Aorta (tissue), 5 donors: Measurements from ENCODE around the gene HPGDS. TPM values are rescaled to one million over a fixed set of nuclear protein-coding genes. Genes with fewer than 3 reads are reported as not detected.

Experiments
- ATAC-seq: fragments of 200-7000 bp; cut with Tn5 transposase; one replicate; pipeline ENCODE4 v1.9.1; 2022; ENCODE audit warnings: moderate library complexity; ENCODE audit not compliant: low FRiP score
- DNase-seq, 2 donors: peaks; one replicate each; pipeline ENCODE4 v3.0.0-alpha.2; 2020
- H3K27ac ChIP-seq, 2 donors: one replicate each; pipeline ENCODE4 v1.5.1; 2013; ENCODE audit warnings: low read length in 2 of 2, mild to moderate bottlenecking in 2 of 2, moderate library complexity in 2 of 2, control low read depth in 1 of 2, inconsistent platforms in 1 of 2, low read depth in 1 of 2
- H3K27me3 ChIP-seq, 2 donors: one replicate each; pipeline ENCODE4 v1.6.1; 2013; ENCODE audit warnings: control low read depth in 1 of 2, low read length in 1 of 2, mild to moderate bottlenecking in 1 of 2, moderate library complexity in 1 of 2; ENCODE audit not compliant: insufficient read depth in 2 of 2, control insufficient read depth in 1 of 2
- H3K36me3 ChIP-seq, 2 donors: one replicate each; pipeline ENCODE4 v1.6.1; 2013; ENCODE audit warnings: control low read depth in 1 of 2, low read length in 1 of 2, mild to moderate bottlenecking in 1 of 2; ENCODE audit not compliant: insufficient read depth in 2 of 2, control insufficient read depth in 1 of 2
- H3K4me1 ChIP-seq, 2 donors: one replicate each; pipeline ENCODE4 v1.6.1; 2013; ENCODE audit warnings: low read length in 2 of 2, control low read depth in 1 of 2, mild to moderate bottlenecking in 1 of 2, moderate library complexity in 1 of 2; ENCODE audit not compliant: insufficient read depth in 2 of 2, control insufficient read depth in 1 of 2
- H3K4me3 ChIP-seq, 2 donors: one replicate each; pipeline ENCODE4 v1.5.1; 2013; ENCODE audit warnings: low read length in 2 of 2, control low read depth in 1 of 2, mild to moderate bottlenecking in 1 of 2
- H3K9me3 ChIP-seq: one replicate; pipeline ENCODE4 v1.6.1; 2013; ENCODE audit warnings: mild to moderate bottlenecking, low read length; ENCODE audit not compliant: control insufficient read depth
- WGBS, 2 donors: extraction: QIAGEN DNeasy Blood & Tissue Kit; methylation state at CpG; one replicate each; pipeline ENCODE4 v1.1.7; 2013; 5-methylcytosine and 5-hydroxymethylcytosine counted together
- intact Hi-C, 2 donors: fragments of 100-400 bp; cut with DNase I; formaldehyde crosslinking; loops; one replicate each; pipeline versions ENCODE4 v1.14.2 to v1.15.0; 2022
- polyA plus RNA-seq, 2 donors: library from polyadenylated mRNA; stranded (reverse); fragments of 200-250 nt; gene quantifications; one replicate each; pipeline ENCODE4 v1.2.3, GENCODE V29; 2013
- total RNA-seq, 2 donors: library from RNA; stranded (reverse); fragmentation: NEBNext Ultra II Directional; extraction: Animal tissue kit (Norgen Biotek cat#: 25700); gene quantifications; one replicate each; pipeline ENCODE4 v1.2.1, GENCODE V29; 2021
- donor health status: healthy with polysubstance abuse.
- donor health status: Bipolar disorder and iron deficiency.
- donor health status: DM: no; HTN: no; CAD: no.
- donor health status: DM: no; HTN: no; CAD: no.
- donor health status: DM: yes; HTN: yes; CAD: no.

Gene HPGDS
- total and polyA plus RNA-seq, 4 donors, result 0.26 to 11.3 (median 4.5) TPM

DNA sequence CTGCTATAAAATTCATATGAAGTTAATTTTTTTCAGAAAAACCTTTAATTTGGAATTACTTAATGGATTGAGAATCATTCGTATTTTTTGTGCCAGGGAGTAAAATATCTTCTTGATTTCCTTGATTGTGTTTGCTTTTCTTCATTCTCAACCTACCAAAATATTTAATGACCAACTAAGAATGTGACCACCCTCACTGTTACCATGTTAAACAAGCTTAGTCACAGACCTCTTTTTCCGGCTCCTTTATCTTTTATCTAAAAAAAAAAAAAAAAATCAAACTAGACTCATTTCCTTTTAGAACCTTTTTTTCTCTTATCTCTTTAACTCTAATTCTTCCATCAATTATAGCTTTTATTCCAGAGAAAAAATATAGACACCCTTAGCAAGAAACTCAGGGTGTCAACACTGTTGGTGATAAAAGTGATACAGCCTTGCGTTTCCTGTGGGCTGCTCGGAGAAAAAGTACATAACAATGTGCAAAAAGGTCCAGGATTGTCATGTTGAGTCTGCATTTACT lies 20.6 kb upstream of the HPGDS start:
- no peaks in the 10 kb centered on the region for H3K36me3 ChIP-seq
- no peak for DNase-seq
- H3K9me3 ChIP-seq, result peaks cover 2% of the 10 kb centered on the region
- H3K4me1 ChIP-seq, result no peaks in the 10 kb centered on the region
- intact Hi-C loops, result no loop called here
- H3K27ac ChIP-seq, result no peak overlapping the region
- H3K4me3 ChIP-seq, result no peak overlapping the region
- ATAC-seq, result no peak
- 65 to 69% methylated on average over 4 of the region's 4 CpGs for WGBS, 2 donors
- no peaks in the 10 kb centered on the region for H3K27me3 ChIP-seq

DNA sequence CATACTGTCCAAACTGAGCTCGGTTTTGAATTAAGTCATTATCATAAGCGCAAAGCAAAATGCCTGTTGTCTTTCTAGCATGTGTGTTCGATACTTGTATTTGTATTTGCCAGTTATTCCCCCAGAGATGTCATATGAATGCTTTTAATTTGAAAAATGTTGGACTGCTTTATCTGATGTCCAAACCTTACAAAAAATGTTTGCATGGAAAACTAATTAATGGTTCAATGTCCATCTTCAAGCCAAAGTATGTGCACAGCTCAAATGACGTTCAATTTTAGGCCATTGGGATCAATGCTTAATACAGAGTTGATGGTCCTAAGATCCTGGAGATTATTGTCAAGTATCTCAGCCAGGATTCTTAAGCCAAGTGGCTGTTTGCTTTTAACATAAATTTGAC lies 17.2 kb upstream of the HPGDS start:
- intact Hi-C loops, result no loop called here
- no peaks in the 10 kb centered on the region for H3K27me3 ChIP-seq
- DNase-seq (no peak), ATAC-seq (no peak)
- 72% methylated on average over 4 of the region's 4 CpGs for WGBS, 2 donors
- H3K36me3 ChIP-seq, result no peaks in the 10 kb centered on the region
- no peak overlapping the region for H3K4me3 ChIP-seq
- H3K27ac ChIP-seq, result no peak overlapping the region
- H3K9me3 ChIP-seq, result no peaks in the 10 kb centered on the region
- H3K4me1 ChIP-seq, result no peaks in the 10 kb centered on the region

DNA sequence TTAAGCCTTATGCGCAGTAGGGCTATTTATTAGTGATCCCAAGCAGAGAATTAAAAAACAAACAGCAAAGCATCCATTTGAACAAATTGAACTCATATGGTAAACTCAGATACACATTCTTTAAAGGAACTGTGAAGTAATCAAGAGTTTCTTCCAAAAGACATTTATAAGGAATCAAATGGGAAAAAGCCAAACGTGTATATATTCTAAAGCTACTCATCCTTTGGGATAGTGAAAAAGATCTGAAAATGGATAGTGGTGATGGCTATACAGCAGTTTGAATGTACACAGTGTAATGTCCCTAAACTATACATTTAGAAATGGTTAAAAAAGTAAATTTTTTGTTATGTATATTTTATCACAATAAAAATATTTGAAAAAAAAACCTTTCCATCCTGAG lies 16.6 kb upstream of the HPGDS start:
- no peaks in the 10 kb centered on the region for H3K4me1 ChIP-seq
- no peak overlapping the region for H3K4me3 ChIP-seq
- no peaks in the 10 kb centered on the region for H3K27me3 ChIP-seq
- intact Hi-C loops, result no loop called here
- no peak overlapping the region for H3K27ac ChIP-seq
- no peaks in the 10 kb centered on the region for H3K36me3 ChIP-seq
- WGBS, 2 donors, result 76 to 85% methylated on average over 2 of the region's 2 CpGs
- ATAC-seq (no peak), DNase-seq (no peak)
- no peaks in the 10 kb centered on the region for H3K9me3 ChIP-seq

DNA sequence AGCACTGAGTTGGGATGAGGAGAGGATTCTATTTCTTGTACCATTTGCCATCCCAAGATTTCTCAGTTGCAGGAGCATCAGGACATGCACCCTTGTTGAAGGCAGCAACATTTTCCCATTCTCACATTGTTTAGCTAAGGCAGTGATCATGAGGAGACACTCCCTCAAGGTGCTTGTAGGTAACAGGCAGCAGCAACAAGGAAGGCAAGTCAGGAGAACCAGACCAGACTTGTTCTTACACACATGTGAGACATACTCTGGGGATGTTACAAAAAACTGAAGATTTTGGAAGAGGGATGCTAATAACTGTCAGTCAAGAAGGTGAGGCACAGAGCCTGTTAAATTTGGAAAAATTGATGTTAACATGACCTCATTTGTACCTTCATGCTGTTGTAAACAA lies 15.5 kb upstream of the HPGDS start:
- H3K27ac ChIP-seq, result no peak overlapping the region
- H3K9me3 ChIP-seq, result no peaks in the 10 kb centered on the region
- H3K4me1 ChIP-seq, result peaks cover 0 to 1% of the 10 kb centered on the region in 2 donors
- H3K36me3 ChIP-seq, result no peaks in the 10 kb centered on the region
- intact Hi-C loops, result no loop called here
- no peaks in the 10 kb centered on the region for H3K27me3 ChIP-seq
- DNase-seq (no peak), ATAC-seq (no peak)
- no peak overlapping the region for H3K4me3 ChIP-seq

DNA sequence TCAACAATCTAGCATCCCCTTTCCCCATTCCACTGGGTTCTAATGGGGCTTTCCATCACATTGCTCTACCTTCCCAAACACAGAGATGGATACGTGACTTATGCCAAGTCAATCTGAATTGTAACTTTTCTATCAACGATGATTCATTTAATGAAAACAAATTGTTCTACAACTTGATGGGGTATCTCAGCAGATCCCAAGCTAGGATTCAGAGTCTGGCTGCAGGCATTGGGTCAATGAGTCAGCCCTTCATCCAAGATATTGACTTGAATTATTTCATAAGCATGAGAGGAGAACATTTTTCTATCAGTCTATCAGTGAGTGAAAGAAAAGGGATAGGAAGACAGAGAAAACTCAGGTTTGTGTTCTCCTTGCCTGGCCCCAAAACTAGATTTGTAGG lies 15.0 kb upstream of the HPGDS start:
- DNase-seq (no peak), ATAC-seq (no peak)
- Histone ChIP-seq H3K36me3 (no peaks in the 10 kb centered on the region), H3K9me3 (no peaks in the 10 kb centered on the region), H3K4me3 (no peak overlapping the region), H3K4me1 (peaks cover 0 to 1% of the 10 kb centered on the region in 2 donors), H3K27me3 (no peaks in the 10 kb centered on the region), H3K27ac (no peak overlapping the region)
- 86 to 91% methylated on average over 2 of the region's 2 CpGs for WGBS, 2 donors
- intact Hi-C loops, result no loop called here

DNA sequence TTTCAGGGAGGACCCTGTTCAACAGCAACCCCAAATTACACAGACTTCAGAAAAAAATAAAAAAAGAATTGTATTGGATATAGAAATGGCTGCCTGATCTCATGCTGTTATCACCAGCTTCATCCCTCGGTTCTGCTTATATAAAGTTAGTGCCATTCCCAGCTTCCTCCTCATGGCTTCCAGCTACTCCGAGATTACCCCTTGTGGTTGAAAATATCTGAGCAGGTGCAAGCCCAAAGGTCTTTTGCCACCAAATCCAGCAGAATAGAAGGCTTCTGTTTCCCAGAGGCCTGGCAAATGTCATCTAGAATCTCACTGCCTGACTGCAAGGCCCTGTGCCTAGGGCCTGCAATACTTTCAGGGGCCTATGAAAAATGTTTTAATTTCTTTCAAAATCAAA lies 13.8 kb upstream of the HPGDS start:
- peaks cover 0 to 1% of the 10 kb centered on the region in 2 donors for H3K4me1 ChIP-seq
- no peaks in the 10 kb centered on the region for H3K9me3 ChIP-seq
- 76 to 77% methylated on average over 2 of the region's 2 CpGs for WGBS, 2 donors
- H3K4me3 ChIP-seq, result no peak overlapping the region
- no peaks in the 10 kb centered on the region for H3K27me3 ChIP-seq
- no peak overlapping the region for H3K27ac ChIP-seq
- no peak for ATAC-seq
- no peak for DNase-seq
- intact Hi-C loops, result no loop called here
- H3K36me3 ChIP-seq, result no peaks in the 10 kb centered on the region

DNA sequence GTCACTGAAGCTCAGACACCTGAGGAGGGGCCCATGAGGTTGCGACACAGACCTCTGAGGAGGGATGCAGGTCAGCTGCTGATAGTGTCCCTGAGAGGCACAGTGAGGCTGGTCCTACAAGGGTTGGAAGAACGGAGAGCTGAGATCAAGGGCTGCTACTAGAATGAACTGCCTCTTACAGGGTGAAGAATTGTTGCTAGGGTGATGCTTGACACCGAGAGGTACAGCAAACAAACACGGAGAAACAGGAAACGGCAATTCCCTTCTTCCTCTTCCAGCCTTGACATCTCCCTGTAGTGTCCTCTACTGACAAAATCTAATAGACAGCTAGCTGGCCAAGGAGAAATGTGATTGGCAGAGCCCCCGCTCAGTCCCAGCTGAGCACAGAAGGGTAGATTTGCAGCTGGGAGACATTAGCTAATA lies 11.8 kb upstream of the HPGDS start:
- WGBS, 2 donors, result 80 to 85% methylated on average over 6 of the region's 6 CpGs
- no peak overlapping the region for H3K27ac ChIP-seq
- no peak for DNase-seq
- H3K36me3 ChIP-seq, result no peaks in the 10 kb centered on the region
- intact Hi-C loops, result no loop called here
- H3K4me3 ChIP-seq, result no peak overlapping the region
- no peaks in the 10 kb centered on the region for H3K9me3 ChIP-seq
- H3K4me1 ChIP-seq, result peaks cover 0 to 1% of the 10 kb centered on the region in 2 donors
- no peaks in the 10 kb centered on the region for H3K27me3 ChIP-seq
- ATAC-seq, result peak; percentile 19

DNA sequence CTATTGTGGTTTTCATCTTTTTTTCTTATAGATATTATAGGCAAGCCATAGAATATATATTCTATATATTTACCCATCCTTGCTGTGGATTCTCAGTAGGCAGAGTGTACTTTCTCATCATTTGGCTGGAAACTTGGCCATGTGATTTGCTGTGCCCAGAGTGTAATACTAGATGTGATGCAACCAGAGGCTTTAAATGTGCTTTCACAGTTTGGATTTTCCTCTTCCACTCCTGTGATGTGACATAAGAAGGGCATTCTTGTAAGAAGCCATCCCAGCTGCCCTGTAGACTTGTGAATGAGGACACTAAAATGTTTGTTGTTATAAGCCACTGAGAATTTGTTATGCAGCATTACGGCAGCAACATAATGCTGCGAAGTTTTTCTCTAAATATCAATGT lies 10.4 kb upstream of the HPGDS start:
- ATAC-seq, result no peak
- no peak overlapping the region for H3K4me3 ChIP-seq
- intact Hi-C loops, result no loop called here
- H3K27me3 ChIP-seq, result no peaks in the 10 kb centered on the region
- no peaks in the 10 kb centered on the region for H3K9me3 ChIP-seq
- DNase-seq, result no peak
- peaks cover 0 to 1% of the 10 kb centered on the region in 2 donors for H3K4me1 ChIP-seq
- H3K36me3 ChIP-seq, result no peaks in the 10 kb centered on the region
- no peak overlapping the region for H3K27ac ChIP-seq
- WGBS, 2 donors, result 95 to 99% methylated on average over 2 of the region's 2 CpGs

DNA sequence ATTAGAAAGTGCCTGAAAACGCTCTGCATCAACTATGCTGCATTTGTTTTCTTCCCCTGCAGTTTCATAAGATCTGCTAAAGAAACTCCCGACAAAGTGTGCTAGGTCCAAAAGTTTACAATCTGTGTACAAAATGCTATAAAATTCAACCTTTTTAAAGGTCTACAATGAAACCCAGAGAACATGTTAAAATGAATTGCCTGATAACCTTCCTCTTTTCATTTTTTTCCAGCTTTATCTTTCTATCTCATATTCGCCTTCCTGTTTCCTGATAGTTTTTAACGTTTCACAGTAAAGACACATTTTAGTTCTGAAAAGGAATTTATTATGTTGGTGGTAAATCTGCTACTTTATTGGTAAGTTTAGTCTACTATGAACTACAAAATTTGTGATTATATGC lies 9.5 kb upstream of the HPGDS start:
- H3K9me3 ChIP-seq, result no peaks in the 10 kb centered on the region
- intact Hi-C loops, result no loop called here
- H3K27me3 ChIP-seq, result no peaks in the 10 kb centered on the region
- no peak overlapping the region for H3K4me3 ChIP-seq
- DNase-seq (no peak), ATAC-seq (no peak)
- no peaks in the 10 kb centered on the region for H3K36me3 ChIP-seq
- WGBS, 2 donors, result 53 to 57% methylated on average over 4 of the region's 4 CpGs
- no peak overlapping the region for H3K27ac ChIP-seq
- peaks cover 0 to 1% of the 10 kb centered on the region in 2 donors for H3K4me1 ChIP-seq
